A673 (cell line): ENCODE measurements around the gene BAHD1.

Experiments used
- EZH2 ChIP-seq: fragments of 200-600 bp; sonication (generic); IDR thresholded peaks from 2 replicates; pipeline ENCODE4 v1.6.1; 2017; ENCODE audit warnings: borderline replicate concordance, low read depth, mild to moderate bottlenecking, mixed read lengths, antibody characterized with exemption, low read length; ENCODE audit not compliant: poor library complexity, severe bottlenecking
- TF ChIP-seq, protein P1 (sequence below): fragments of 300-800, 200-600 bp; sonication (generic); conservative IDR thresholded peaks from 2 replicates; pipeline ENCODE4 v1.5.1; 2017; ENCODE audit warnings: low read depth, mild to moderate bottlenecking, antibody characterized with exemption, low read length, moderate library complexity, mixed read lengths

DNA sequence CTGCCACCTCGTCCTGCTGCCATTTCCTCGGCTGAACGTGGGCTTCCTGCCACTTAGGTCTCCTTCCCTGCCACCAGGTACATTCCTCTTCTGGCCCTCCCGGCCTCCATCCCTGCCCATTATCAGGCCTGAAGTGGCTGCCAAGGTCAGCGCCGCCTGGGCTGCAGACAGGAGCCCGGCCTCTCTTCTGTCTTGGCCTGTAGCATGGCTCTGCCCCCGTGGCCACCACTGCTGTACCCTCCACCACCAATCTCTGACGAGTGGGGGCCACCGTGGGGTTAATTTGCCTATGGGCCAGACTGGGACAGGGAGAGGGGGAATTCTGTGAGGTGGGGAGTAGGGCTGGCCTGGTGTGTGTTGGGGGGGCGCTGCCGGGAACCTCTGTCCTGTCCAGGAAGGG lies 2.0 kb upstream of the BAHD1 start:
- TF ChIP-seq, protein P1, sequence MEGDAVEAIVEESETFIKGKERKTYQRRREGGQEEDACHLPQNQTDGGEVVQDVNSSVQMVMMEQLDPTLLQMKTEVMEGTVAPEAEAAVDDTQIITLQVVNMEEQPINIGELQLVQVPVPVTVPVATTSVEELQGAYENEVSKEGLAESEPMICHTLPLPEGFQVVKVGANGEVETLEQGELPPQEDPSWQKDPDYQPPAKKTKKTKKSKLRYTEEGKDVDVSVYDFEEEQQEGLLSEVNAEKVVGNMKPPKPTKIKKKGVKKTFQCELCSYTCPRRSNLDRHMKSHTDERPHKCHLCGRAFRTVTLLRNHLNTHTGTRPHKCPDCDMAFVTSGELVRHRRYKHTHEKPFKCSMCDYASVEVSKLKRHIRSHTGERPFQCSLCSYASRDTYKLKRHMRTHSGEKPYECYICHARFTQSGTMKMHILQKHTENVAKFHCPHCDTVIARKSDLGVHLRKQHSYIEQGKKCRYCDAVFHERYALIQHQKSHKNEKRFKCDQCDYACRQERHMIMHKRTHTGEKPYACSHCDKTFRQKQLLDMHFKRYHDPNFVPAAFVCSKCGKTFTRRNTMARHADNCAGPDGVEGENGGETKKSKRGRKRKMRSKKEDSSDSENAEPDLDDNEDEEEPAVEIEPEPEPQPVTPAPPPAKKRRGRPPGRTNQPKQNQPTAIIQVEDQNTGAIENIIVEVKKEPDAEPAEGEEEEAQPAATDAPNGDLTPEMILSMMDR = no peak
- TF ChIP-seq EZH2 = no peak
